Panc1 (cell line): ENCODE measurements around the gene ALOXE3. TPM values are rescaled to one million over a fixed set of nuclear protein-coding genes. Genes with fewer than 3 reads are reported as not detected.
A peak's percentile ranks its signal among the peaks of the same experiment; 100 is the strongest.

Source experiments
- ATAC-seq: fragments of 200-7000 bp; cut with Tn5 transposase; 2 replicates; pipeline ENCODE4 v1.9.1; 2020; ENCODE audit warnings: mild to moderate bottlenecking, moderate library complexity
- BruUV-seq: library from RNA; stranded (reverse); fragments of 400-500 nt; replicated peaks from 2 replicates; lab custom pipeline; 2021; lab: Mats Ljungman, UMichigan
- CTCF ChIA-PET: fragments of 300-600 bp; sonication (Branson Sonifier 250); formaldehyde crosslinking; loops from one replicate; lab custom pipeline; 2022; ENCODE audit warnings: antibody characterized with exemption; lab: Charles Lee
- POLR2A ChIA-PET: fragments of 300-600 bp; sonication (Branson Sonifier 250); formaldehyde crosslinking; loops from one replicate; lab custom pipeline; 2022; ENCODE audit warnings: antibody characterized with exemption; lab: Charles Lee
- DNase-seq: peaks from one replicate; pipeline ENCODE4 v3.0.0-alpha.2; 2010; ENCODE audit warnings: low read depth, low spot score
- H3K27ac ChIP-seq: 2 replicates; pipeline ENCODE4 v1.5.1; 2011; ENCODE audit warnings: mild to moderate bottlenecking, low read length, inconsistent platforms
- H3K27me3 ChIP-seq: fragments of 200-500 bp; sonication (Bioruptor generic); 2 replicates; pipeline ENCODE4 v1.6.0; 2014; ENCODE audit warnings: low read length, inconsistent platforms; ENCODE audit not compliant: control insufficient read depth, insufficient read depth
- H3K36me3 ChIP-seq: fragments of 200-500 bp; sonication (Bioruptor generic); 2 replicates; pipeline ENCODE4 v1.5.1; 2014; ENCODE audit warnings: inconsistent platforms, mild to moderate bottlenecking, low read length, moderate library complexity; ENCODE audit not compliant: control insufficient read depth, insufficient read depth
- H3K4me1 ChIP-seq: 2 replicates; pipeline ENCODE4 v1.5.1; 2011; ENCODE audit warnings: inconsistent platforms, mild to moderate bottlenecking, low read length, moderate library complexity; ENCODE audit not compliant: control insufficient read depth, insufficient read depth
- H3K4me3 ChIP-seq, 2 experiments: 2 replicates each; pipeline ENCODE4 v1.5.1; 2011 to 2012; ENCODE audit warnings: low read depth in 2 of 2, low read length in 2 of 2, mild to moderate bottlenecking in 2 of 2, inconsistent platforms in 1 of 2, moderate library complexity in 1 of 2
- H3K9me3 ChIP-seq: fragments of 200-500 bp; sonication (Bioruptor generic); 2 replicates; pipeline ENCODE4 v1.5.1; 2014; ENCODE audit warnings: low read depth, mild to moderate bottlenecking, inconsistent platforms, low read length, moderate library complexity; ENCODE audit not compliant: control insufficient read depth, insufficient read depth
- POLR2AphosphoS5 ChIP-seq: IDR thresholded peaks from 2 replicates; pipeline ENCODE4 v1.6.1; 2012; ENCODE audit warnings: mild to moderate bottlenecking, low read depth, low read length, moderate library complexity
- in situ Hi-C: cut with HindIII; loops from 2 replicates; pipeline ENCODE4 v1.10.0; 2016; ENCODE audit warnings: low sequenced_read_pairs, low pct_unique_long_range_greater_than_20kb
- intact Hi-C: fragments of 100-400 bp; cut with micrococcal nuclease; formaldehyde crosslinking; loops from one replicate; pipeline ENCODE4 v1.10.0; 2022; ENCODE audit not compliant: unreplicated experiment
- total RNA-seq: library from RNA; stranded (reverse); gene quantifications from one replicate; pipeline ENCODE4 v1.2.1, GENCODE V29; 2021; ENCODE audit not compliant: unreplicated experiment
- TF ChIP-seq, protein P1 (sequence below), 2 experiments: IDR thresholded peaks; 2 replicates each; pipeline ENCODE4 v1.6.1; 2011 to 2012; ENCODE audit warnings: low read depth in 2 of 2, control low read depth in 1 of 2, low read length in 1 of 2, mild to moderate bottlenecking in 1 of 2, moderate library complexity in 1 of 2; ENCODE audit not compliant: insufficient read depth in 1 of 2
- TF ChIP-seq, protein P2 (sequence below): fragments of 450-650 bp; IDR thresholded peaks from 2 replicates; pipeline ENCODE4 v1.5.1; 2017; ENCODE audit warnings: mild to moderate bottlenecking

The ALOXE3 gene
- total RNA-seq, 1 experiment from 2014 or later, result 0.46 TPM

DNA sequence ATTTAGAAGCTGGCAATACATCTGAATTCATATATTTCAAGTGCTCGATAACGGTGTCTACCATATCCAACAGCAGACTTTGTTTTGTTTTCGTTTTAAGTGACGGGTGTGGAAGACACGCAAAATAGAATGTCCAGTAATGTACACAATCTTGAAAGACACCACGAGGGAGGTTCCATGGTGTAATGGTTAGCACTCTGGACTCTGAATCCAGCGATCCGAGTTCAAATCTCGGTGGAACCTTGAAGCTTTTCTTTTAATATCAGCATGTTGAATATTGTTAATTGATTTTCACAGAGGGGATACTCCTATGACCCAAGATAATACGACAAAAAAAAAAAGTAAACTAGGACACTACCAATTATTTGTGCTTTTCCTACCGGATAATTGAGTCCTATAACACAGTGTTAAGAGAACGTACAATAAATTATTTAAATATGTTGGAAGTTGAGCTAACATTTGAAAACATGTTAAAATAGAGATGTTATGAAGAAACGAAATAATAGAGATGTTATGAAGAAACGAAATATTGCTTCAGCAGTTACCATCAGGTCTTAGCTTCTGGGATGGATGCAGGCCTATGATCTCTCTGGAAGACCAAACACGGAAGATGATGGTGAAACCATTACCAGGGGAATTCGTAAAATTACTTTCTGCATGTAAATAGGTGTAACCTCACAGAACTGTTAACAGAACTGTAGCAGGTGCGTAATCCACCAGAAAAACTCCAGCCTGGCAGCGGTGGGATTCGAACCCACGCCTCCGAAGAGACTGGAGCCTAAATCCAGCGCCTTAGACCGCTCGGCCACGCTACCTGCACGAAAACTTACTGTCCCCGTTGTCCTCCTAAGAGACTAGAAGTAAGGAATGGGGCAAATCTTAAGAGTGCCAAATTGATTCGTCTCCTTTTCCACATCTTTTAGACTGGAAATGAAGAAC, 1.5 kb upstream of the ALOXE3 start:
- 0 out of 2 replicates have a peak, but pooled peaks cover 2% of the 10 kb centered on the region for H3K4me1 ChIP-seq
- no peaks in the 10 kb centered on the region for H3K36me3 ChIP-seq
- peak overlapping the region; percentile 71; the same call in 1 of the 2 replicates for H3K27ac ChIP-seq
- no peaks in the 10 kb centered on the region for H3K27me3 ChIP-seq
- no peaks in the 10 kb centered on the region for H3K9me3 ChIP-seq
- in situ Hi-C loops, result no loop called here
- intact Hi-C loops, result loop anchor here (2.0 to 10.0 kb wide), 3 partner anchors 38 to 105 kb away; no protein-coding TSS in a partner anchor
- ATAC-seq, result peak; percentile 52
- ChIA-PET POLR2A (interaction anchor here (0.6 kb wide), 3 partner anchors 18 to 547 kb away, joined by 3 to 9 read pairs (median 7); no protein-coding TSS in a partner anchor), CTCF (interaction anchor here (0.6 to 1.7 kb wide), 10 partner anchors 19 to 530 kb away, joined by 3 to 12 read pairs (median 4); no protein-coding TSS in a partner anchor)
- no TSS peak for BruUV-seq
- peak overlapping the region; percentile 60 to 92 for H3K4me3 ChIP-seq
- peak; percentile 99 for DNase-seq
- TF ChIP-seq, protein P1, sequence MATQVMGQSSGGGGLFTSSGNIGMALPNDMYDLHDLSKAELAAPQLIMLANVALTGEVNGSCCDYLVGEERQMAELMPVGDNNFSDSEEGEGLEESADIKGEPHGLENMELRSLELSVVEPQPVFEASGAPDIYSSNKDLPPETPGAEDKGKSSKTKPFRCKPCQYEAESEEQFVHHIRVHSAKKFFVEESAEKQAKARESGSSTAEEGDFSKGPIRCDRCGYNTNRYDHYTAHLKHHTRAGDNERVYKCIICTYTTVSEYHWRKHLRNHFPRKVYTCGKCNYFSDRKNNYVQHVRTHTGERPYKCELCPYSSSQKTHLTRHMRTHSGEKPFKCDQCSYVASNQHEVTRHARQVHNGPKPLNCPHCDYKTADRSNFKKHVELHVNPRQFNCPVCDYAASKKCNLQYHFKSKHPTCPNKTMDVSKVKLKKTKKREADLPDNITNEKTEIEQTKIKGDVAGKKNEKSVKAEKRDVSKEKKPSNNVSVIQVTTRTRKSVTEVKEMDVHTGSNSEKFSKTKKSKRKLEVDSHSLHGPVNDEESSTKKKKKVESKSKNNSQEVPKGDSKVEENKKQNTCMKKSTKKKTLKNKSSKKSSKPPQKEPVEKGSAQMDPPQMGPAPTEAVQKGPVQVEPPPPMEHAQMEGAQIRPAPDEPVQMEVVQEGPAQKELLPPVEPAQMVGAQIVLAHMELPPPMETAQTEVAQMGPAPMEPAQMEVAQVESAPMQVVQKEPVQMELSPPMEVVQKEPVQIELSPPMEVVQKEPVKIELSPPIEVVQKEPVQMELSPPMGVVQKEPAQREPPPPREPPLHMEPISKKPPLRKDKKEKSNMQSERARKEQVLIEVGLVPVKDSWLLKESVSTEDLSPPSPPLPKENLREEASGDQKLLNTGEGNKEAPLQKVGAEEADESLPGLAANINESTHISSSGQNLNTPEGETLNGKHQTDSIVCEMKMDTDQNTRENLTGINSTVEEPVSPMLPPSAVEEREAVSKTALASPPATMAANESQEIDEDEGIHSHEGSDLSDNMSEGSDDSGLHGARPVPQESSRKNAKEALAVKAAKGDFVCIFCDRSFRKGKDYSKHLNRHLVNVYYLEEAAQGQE (IDR thresholded peaks at IDR 0.05; ENCODE audit: insufficient read depth in 1 of 2, low read depth in 2 of 2, low read length in 1 of 2), result 0 out of 4 replicates have a peak, but pooled peaks of 1 of the 2 experiments have one; percentile 10
- no peak for TF ChIP-seq POLR2AphosphoS5

DNA sequence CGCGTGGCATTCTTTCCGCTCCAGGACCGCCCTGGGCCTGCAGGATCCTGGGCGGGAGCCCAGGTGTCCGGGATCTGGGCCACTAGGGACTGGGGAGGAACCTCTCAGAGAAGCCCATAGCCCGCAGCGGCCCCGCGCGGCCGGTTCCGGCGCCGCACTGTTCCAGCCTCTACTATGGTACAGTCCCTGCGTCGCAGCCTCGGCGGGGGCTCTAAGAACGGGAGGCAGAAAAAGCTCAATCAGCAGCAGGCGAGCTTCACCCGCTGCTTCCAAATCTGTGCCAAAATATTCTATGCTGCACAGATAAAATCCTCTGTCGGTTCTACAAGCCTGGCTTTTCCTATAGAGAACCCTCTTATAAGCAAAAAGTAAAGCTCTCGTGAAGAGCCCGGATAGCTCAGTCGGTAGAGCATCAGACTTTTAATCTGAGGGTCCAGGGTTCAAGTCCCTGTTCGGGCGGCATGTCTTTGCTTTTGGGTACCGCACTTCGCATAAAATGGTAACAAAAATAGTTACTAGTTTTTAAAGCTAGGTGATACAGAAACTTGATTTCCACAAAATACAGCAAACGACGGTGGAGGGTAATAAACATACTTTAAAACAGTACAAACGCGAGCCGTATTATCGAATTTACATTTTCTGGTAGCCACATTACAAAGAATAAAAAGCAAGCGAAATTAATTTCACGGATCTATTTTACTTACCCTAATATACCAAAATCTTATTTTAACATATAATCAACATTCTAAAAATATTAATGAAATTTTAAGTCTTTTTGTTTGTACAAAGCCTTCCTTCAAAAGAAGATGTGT, 661 bp upstream of the ALOXE3 start:
- Histone ChIP-seq H3K36me3 (no peaks in the 10 kb centered on the region), H3K4me3 (peak overlapping the region; percentile 60 to 91), H3K27ac (peak overlapping the region; percentile 63; the same call in 1 of the 2 replicates), H3K4me1 (no peaks in the 10 kb centered on the region), H3K9me3 (no peaks in the 10 kb centered on the region), H3K27me3 (no peaks in the 10 kb centered on the region)
- DNase-seq, result no peak
- ChIA-PET POLR2A (interaction anchor here (0.6 kb wide), 3 partner anchors 19 to 546 kb away, joined by 3 to 9 read pairs (median 7); no protein-coding TSS in a partner anchor), CTCF (interaction anchor here (0.7 to 1.7 kb wide), 11 partner anchors 19 to 265 kb away, joined by 3 to 12 read pairs (median 4); no protein-coding TSS in a partner anchor)
- intact Hi-C loops (loop anchor here (2.0 to 5.0 kb wide), 2 partner anchors 37 to 58 kb away; no protein-coding TSS in a partner anchor), in situ Hi-C loops (no loop called here)
- TF ChIP-seq, protein P2, sequence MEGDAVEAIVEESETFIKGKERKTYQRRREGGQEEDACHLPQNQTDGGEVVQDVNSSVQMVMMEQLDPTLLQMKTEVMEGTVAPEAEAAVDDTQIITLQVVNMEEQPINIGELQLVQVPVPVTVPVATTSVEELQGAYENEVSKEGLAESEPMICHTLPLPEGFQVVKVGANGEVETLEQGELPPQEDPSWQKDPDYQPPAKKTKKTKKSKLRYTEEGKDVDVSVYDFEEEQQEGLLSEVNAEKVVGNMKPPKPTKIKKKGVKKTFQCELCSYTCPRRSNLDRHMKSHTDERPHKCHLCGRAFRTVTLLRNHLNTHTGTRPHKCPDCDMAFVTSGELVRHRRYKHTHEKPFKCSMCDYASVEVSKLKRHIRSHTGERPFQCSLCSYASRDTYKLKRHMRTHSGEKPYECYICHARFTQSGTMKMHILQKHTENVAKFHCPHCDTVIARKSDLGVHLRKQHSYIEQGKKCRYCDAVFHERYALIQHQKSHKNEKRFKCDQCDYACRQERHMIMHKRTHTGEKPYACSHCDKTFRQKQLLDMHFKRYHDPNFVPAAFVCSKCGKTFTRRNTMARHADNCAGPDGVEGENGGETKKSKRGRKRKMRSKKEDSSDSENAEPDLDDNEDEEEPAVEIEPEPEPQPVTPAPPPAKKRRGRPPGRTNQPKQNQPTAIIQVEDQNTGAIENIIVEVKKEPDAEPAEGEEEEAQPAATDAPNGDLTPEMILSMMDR, result peak; percentile 97
- TF ChIP-seq, protein P1 (IDR thresholded peaks at IDR 0.05; ENCODE audit: insufficient read depth in 1 of 2, low read depth in 2 of 2, low read length in 1 of 2), result no peak
- peak; percentile 68 for ATAC-seq
- BruUV-seq, result no TSS peak
